HL-60 (cell line): ENCODE measurements around the gene PLK2.
A peak's percentile ranks its signal among the peaks of the same experiment; 100 is the strongest.

Source experiments
- DNase-seq, 2 experiments: peaks; one replicate each; pipeline ENCODE4 v3.0.0-alpha.2; 2010 to 2020; ENCODE audit warnings: low read depth in 1 of 2, low spot score in 1 of 2
- H3K27ac ChIP-seq: fragments of 250-450 bp; sonication (Bioruptor Pico); replicated peaks from 2 replicates; pipeline ENCODE4 v1.5.1; 2020; ENCODE audit warnings: mild to moderate bottlenecking, moderate library complexity
- H3K27me3 ChIP-seq: fragments of 250-450 bp; sonication (Bioruptor Pico); 2 replicates; pipeline ENCODE4 v1.5.1; 2021; ENCODE audit warnings: mild to moderate bottlenecking, moderate library complexity; ENCODE audit not compliant: insufficient read depth, poor library complexity, severe bottlenecking
- H3K4me3 ChIP-seq: replicated peaks from 2 replicates; pipeline ENCODE4 v1.5.1; 2011; ENCODE audit warnings: mild to moderate bottlenecking, control low read depth, low read length; ENCODE audit not compliant: insufficient read depth
- CTCF ChIP-seq: IDR thresholded peaks from one replicate; pipeline ENCODE4 v1.5.1; 2011; ENCODE audit warnings: low read length, control low read depth, inconsistent platforms; ENCODE audit not compliant: insufficient read depth
- GABPA ChIP-seq: IDR thresholded peaks from 2 replicates; pipeline ENCODE4 v1.6.1; 2012; ENCODE audit warnings: low read depth
- POLR2AphosphoS5 ChIP-seq: IDR thresholded peaks from 2 replicates; pipeline ENCODE4 v1.6.1; 2012; ENCODE audit warnings: low read depth
- REST ChIP-seq: IDR thresholded peaks from 2 replicates; pipeline ENCODE4 v1.6.1; 2012; ENCODE audit warnings: low read depth; ENCODE audit not compliant: insufficient replicate concordance
- SPI1 ChIP-seq: IDR thresholded peaks from 2 replicates; pipeline ENCODE4 v1.6.1; 2012; ENCODE audit warnings: low read depth, mild to moderate bottlenecking, borderline replicate concordance

Gene PLK2

GRCh38 chr5:58459146-58460001 is 512 bp downstream of the PLK2 start:
- DNase-seq = no peak
- H3K4me3 ChIP-seq = peak overlapping the region; percentile 48
- H3K27ac ChIP-seq = no peak overlapping the region
- no peaks in the 10 kb centered on the region for H3K27me3 ChIP-seq
- no peak for TF ChIP-seq GABPA
- TF ChIP-seq SPI1 = no peak
- no peak for TF ChIP-seq REST
- no peak for TF ChIP-seq CTCF
- no peak for TF ChIP-seq POLR2AphosphoS5

GRCh38 chr5:58458743-58459145 is 1.1 kb downstream of the PLK2 start:
- no peak overlapping the region for H3K27ac ChIP-seq

More at GRCh38 chr5:58458743-58459145, 1.1 kb downstream of the PLK2 start:
- no peaks in the 10 kb centered on the region for H3K27me3 ChIP-seq
- no peak overlapping the region for H3K4me3 ChIP-seq
- TF ChIP-seq REST = no peak
- TF ChIP-seq GABPA = no peak
- no peak for TF ChIP-seq SPI1
- TF ChIP-seq CTCF = no peak
- no peak for TF ChIP-seq POLR2AphosphoS5
- no peak for DNase-seq
